Panc1 (cell line): Measurements from ENCODE around the gene AK2. TPM values are rescaled to one million over a fixed set of nuclear protein-coding genes. Genes with fewer than 3 reads are reported as not detected.
A peak's percentile ranks its signal among the peaks of the same experiment; 100 is the strongest.
"Not testable (repeated sequence)": the region's sequence is repeated elsewhere in the genome, so short reads cannot be mapped to it uniquely, and the experiment has no call there.

Source experiments
- ATAC-seq: fragments of 200-7000 bp; cut with Tn5 transposase; 2 replicates; pipeline ENCODE4 v1.9.1; 2020; ENCODE audit warnings: mild to moderate bottlenecking, moderate library complexity
- BruUV-seq: library from RNA; stranded (reverse); fragments of 400-500 nt; replicated peaks from 2 replicates; lab custom pipeline; 2021; lab: Mats Ljungman, UMichigan
- CTCF ChIA-PET: fragments of 300-600 bp; sonication (Branson Sonifier 250); formaldehyde crosslinking; loops from one replicate; lab custom pipeline; 2022; ENCODE audit warnings: antibody characterized with exemption; lab: Charles Lee
- POLR2A ChIA-PET: fragments of 300-600 bp; sonication (Branson Sonifier 250); formaldehyde crosslinking; loops from one replicate; lab custom pipeline; 2022; ENCODE audit warnings: antibody characterized with exemption; lab: Charles Lee
- DNase-seq: peaks from one replicate; pipeline ENCODE4 v3.0.0-alpha.2; 2010; ENCODE audit warnings: low read depth, low spot score
- H3K27ac ChIP-seq: 2 replicates; pipeline ENCODE4 v1.5.1; 2011; ENCODE audit warnings: mild to moderate bottlenecking, low read length, inconsistent platforms
- H3K27me3 ChIP-seq: fragments of 200-500 bp; sonication (Bioruptor generic); 2 replicates; pipeline ENCODE4 v1.6.0; 2014; ENCODE audit warnings: low read length, inconsistent platforms; ENCODE audit not compliant: control insufficient read depth, insufficient read depth
- H3K36me3 ChIP-seq: fragments of 200-500 bp; sonication (Bioruptor generic); 2 replicates; pipeline ENCODE4 v1.5.1; 2014; ENCODE audit warnings: inconsistent platforms, mild to moderate bottlenecking, low read length, moderate library complexity; ENCODE audit not compliant: control insufficient read depth, insufficient read depth
- H3K4me1 ChIP-seq: 2 replicates; pipeline ENCODE4 v1.5.1; 2011; ENCODE audit warnings: inconsistent platforms, mild to moderate bottlenecking, low read length, moderate library complexity; ENCODE audit not compliant: control insufficient read depth, insufficient read depth
- H3K4me3 ChIP-seq, 2 experiments: 2 replicates each; pipeline ENCODE4 v1.5.1; 2011 to 2012; ENCODE audit warnings: low read depth in 2 of 2, low read length in 2 of 2, mild to moderate bottlenecking in 2 of 2, inconsistent platforms in 1 of 2, moderate library complexity in 1 of 2
- H3K9me3 ChIP-seq: fragments of 200-500 bp; sonication (Bioruptor generic); 2 replicates; pipeline ENCODE4 v1.5.1; 2014; ENCODE audit warnings: low read depth, mild to moderate bottlenecking, inconsistent platforms, low read length, moderate library complexity; ENCODE audit not compliant: control insufficient read depth, insufficient read depth
- CTCF ChIP-seq: fragments of 450-650 bp; IDR thresholded peaks from 2 replicates; pipeline ENCODE4 v1.5.1; 2017; ENCODE audit warnings: mild to moderate bottlenecking
- POLR2AphosphoS5 ChIP-seq: IDR thresholded peaks from 2 replicates; pipeline ENCODE4 v1.6.1; 2012; ENCODE audit warnings: mild to moderate bottlenecking, low read depth, low read length, moderate library complexity
- REST ChIP-seq, 2 experiments: IDR thresholded peaks; 2 replicates each; pipeline ENCODE4 v1.6.1; 2011 to 2012; ENCODE audit warnings: low read depth in 2 of 2, control low read depth in 1 of 2, low read length in 1 of 2, mild to moderate bottlenecking in 1 of 2, moderate library complexity in 1 of 2; ENCODE audit not compliant: insufficient read depth in 1 of 2
- SIN3A ChIP-seq: IDR thresholded peaks from 2 replicates; pipeline ENCODE4 v1.6.1; 2012; ENCODE audit warnings: low read depth, mild to moderate bottlenecking, low read length, moderate library complexity, borderline replicate concordance; ENCODE audit not compliant: insufficient read depth
- TCF7L2 ChIP-seq: IDR thresholded peaks from 2 replicates; pipeline ENCODE4 v1.6.1; 2011; ENCODE audit warnings: mild to moderate bottlenecking, low read depth, low read length, inconsistent platforms
- in situ Hi-C: cut with HindIII; loops from 2 replicates; pipeline ENCODE4 v1.10.0; 2016; ENCODE audit warnings: low sequenced_read_pairs, low pct_unique_long_range_greater_than_20kb
- intact Hi-C: fragments of 100-400 bp; cut with micrococcal nuclease; formaldehyde crosslinking; loops from one replicate; pipeline ENCODE4 v1.10.0; 2022; ENCODE audit not compliant: unreplicated experiment
- total RNA-seq: library from RNA; stranded (reverse); gene quantifications from one replicate; pipeline ENCODE4 v1.2.1, GENCODE V29; 2021; ENCODE audit not compliant: unreplicated experiment

Gene AK2
- total RNA-seq, 1 experiment from 2014 or later = 213 TPM

- intact Hi-C loops (no loop called here), in situ Hi-C loops (no loop called here)
- Histone ChIP-seq H3K27ac (no peak overlapping the region), H3K36me3 (no peaks in the 10 kb centered on the region), H3K27me3 (no peaks in the 10 kb centered on the region), H3K9me3 (no peaks in the 10 kb centered on the region), H3K4me1 (peaks cover 14% of the 10 kb centered on the region), H3K4me3 (no peak overlapping the region)
- no TSS peak for BruUV-seq
- ATAC-seq (no peak), DNase-seq (no peak)
- ChIA-PET POLR2A (no interaction called here), CTCF (no interaction called here)
- no peak for TF ChIP-seq CTCF
- no peak for TF ChIP-seq SIN3A
- TF ChIP-seq REST (IDR thresholded peaks at IDR 0.05; ENCODE audit: insufficient read depth in 1 of 2, low read depth in 2 of 2, low read length in 1 of 2) = no peak
- TF ChIP-seq TCF7L2 = no peak
- TF ChIP-seq POLR2AphosphoS5 = no peak
Measured at GRCh38 chr1:32978854-32979253, 57.8 kb downstream of the AK2 start.

GRCh38 chr1:32977546-32978087 is 59.1 kb downstream of the AK2 start:
- Histone ChIP-seq H3K36me3 (no peaks in the 10 kb centered on the region), H3K27ac (peak overlapping the region; percentile 44; the same call in 1 of the 2 replicates), H3K27me3 (no peaks in the 10 kb centered on the region), H3K9me3 (no peaks in the 10 kb centered on the region), H3K4me1 (peaks cover 14% of the 10 kb centered on the region), H3K4me3 (no peak overlapping the region)
- CTCF ChIA-PET = no interaction called here
- POLR2A ChIA-PET = interaction anchor here (0.6 kb wide), 1 partner anchor 13 kb away, joined by 11 read pairs; no protein-coding TSS in a partner anchor
- intact Hi-C loops (no loop called here), in situ Hi-C loops (no loop called here)
- DNase-seq (no peak), ATAC-seq (no peak)
- no peak for TF ChIP-seq SIN3A
- no peak for TF ChIP-seq REST (IDR thresholded peaks at IDR 0.05; ENCODE audit: insufficient read depth in 1 of 2, low read depth in 2 of 2, low read length in 1 of 2)
- no peak for TF ChIP-seq POLR2AphosphoS5
- TF ChIP-seq TCF7L2 = no peak
- TF ChIP-seq CTCF = no peak
- no TSS peak for BruUV-seq

- POLR2A ChIA-PET = not testable (repeated sequence)
Measured at GRCh38 chr1:32975055-32975454, 61.6 kb downstream of the AK2 start.

More at GRCh38 chr1:32975055-32975454, 61.6 kb downstream of the AK2 start:
- H3K36me3 ChIP-seq, H3K27me3 ChIP-seq, BruUV-seq, H3K9me3 ChIP-seq, H3K4me3 ChIP-seq, H3K4me1 ChIP-seq, intact Hi-C loops, CTCF ChIA-PET, H3K27ac ChIP-seq, ATAC-seq, in situ Hi-C loops, DNase-seq: not testable (repeated sequence)
